ENCODE data around the gene BAHD1. TPM values are rescaled to one million over a fixed set of nuclear protein-coding genes. Genes with fewer than 3 reads are reported as not detected.

The BAHD1 gene
- total and polyA plus RNA-seq, 2 experiments from 2014 or later, result 13.9 to 17.2 TPM

- Histone ChIP-seq H3K27ac (no peak overlapping the region), H3K4me2 (no peak overlapping the region), H3K36me3 (replicated peaks; ENCODE audit: insufficient read depth, low read depth) (no peaks in the 10 kb centered on the region), H3K9me3 (ENCODE audit: low read depth) (no peaks in the 10 kb centered on the region), H2AFZ (no peak overlapping the region), H3K9me2 (replicated peaks; ENCODE audit: insufficient read depth) (no peaks in the 10 kb centered on the region), H3K4me3 (no peak overlapping the region), H4K20me1 (ENCODE audit: insufficient read depth, poor library complexity, severe bottlenecking) (no peaks in the 10 kb centered on the region), H3K79me2 (no peaks in the 10 kb centered on the region), H3K27me3 (no peaks in the 10 kb centered on the region), H3K4me1 (ENCODE audit: insufficient read depth) (peaks cover 5% of the 10 kb centered on the region)
- 92% methylated on average over 11 of the region's 11 CpGs for WGBS (ENCODE audit: low lambda C conversion rate, missing lambda C conversion rate)
- TF ChIP-seq EZH2phosphoT487 (IDR thresholded peaks at IDR 0.05; ENCODE audit: low read depth, severe bottlenecking, unreplicated experiment), result no peak
- no peak for TF ChIP-seq EZH2 (IDR thresholded peaks at IDR 0.05; ENCODE audit: borderline replicate concordance)
- TF ChIP-seq CTCF (IDR thresholded peaks at IDR 0.05; ENCODE audit: poor library complexity), result no peak
- no peak for DNase-seq (ENCODE audit: low spot score)
Observed at GRCh38 chr15:40420071-40420713, 20.6 kb upstream of the BAHD1 start.

- Histone ChIP-seq H4K20me1 (ENCODE audit: insufficient read depth, poor library complexity, severe bottlenecking) (no peaks in the 10 kb centered on the region), H3K4me2 (no peak overlapping the region), H3K9me2 (replicated peaks; ENCODE audit: insufficient read depth) (no peaks in the 10 kb centered on the region), H3K27ac (no peak overlapping the region), H3K9me3 (ENCODE audit: low read depth) (no peaks in the 10 kb centered on the region), H2AFZ (no peak overlapping the region), H3K36me3 (replicated peaks; ENCODE audit: insufficient read depth, low read depth) (no peaks in the 10 kb centered on the region), H3K27me3 (no peaks in the 10 kb centered on the region), H3K79me2 (no peaks in the 10 kb centered on the region), H3K4me1 (ENCODE audit: insufficient read depth) (peaks cover 5% of the 10 kb centered on the region), H3K4me3 (no peak overlapping the region)
- TF ChIP-seq EZH2phosphoT487 (IDR thresholded peaks at IDR 0.05; ENCODE audit: low read depth, severe bottlenecking, unreplicated experiment), result no peak
- TF ChIP-seq CTCF (IDR thresholded peaks at IDR 0.05; ENCODE audit: poor library complexity), result no peak
- no peak for TF ChIP-seq EZH2 (IDR thresholded peaks at IDR 0.05; ENCODE audit: borderline replicate concordance)
- no peak for DNase-seq (ENCODE audit: low spot score)
- WGBS (ENCODE audit: low lambda C conversion rate, missing lambda C conversion rate), result 71% methylated on average over 3 of the region's 3 CpGs
Observed at GRCh38 chr15:40420793-40421192, 20.0 kb upstream of the BAHD1 start.

- H3K4me2 ChIP-seq, result peak overlapping the region; percentile 70
- no peaks in the 10 kb centered on the region for H3K9me3 ChIP-seq (ENCODE audit: low read depth)
- H3K79me2 ChIP-seq, result no peaks in the 10 kb centered on the region
- 13% methylated on average over 31 of the region's 31 CpGs for WGBS (ENCODE audit: low lambda C conversion rate, missing lambda C conversion rate)
- DNase-seq (ENCODE audit: low spot score), result peak; percentile 83
- H3K4me1 ChIP-seq (ENCODE audit: insufficient read depth), result peaks cover 5% of the 10 kb centered on the region
- H2AFZ ChIP-seq, result no peak overlapping the region
- no peaks in the 10 kb centered on the region for H4K20me1 ChIP-seq (ENCODE audit: insufficient read depth, poor library complexity, severe bottlenecking)
- no peak overlapping the region for H3K27ac ChIP-seq
- no peaks in the 10 kb centered on the region for H3K9me2 ChIP-seq (replicated peaks; ENCODE audit: insufficient read depth)
- no peaks in the 10 kb centered on the region for H3K36me3 ChIP-seq (replicated peaks; ENCODE audit: insufficient read depth, low read depth)
- H3K27me3 ChIP-seq, result no peaks in the 10 kb centered on the region
- H3K4me3 ChIP-seq, result no peak overlapping the region
- TF ChIP-seq EZH2phosphoT487 (IDR thresholded peaks at IDR 0.05; ENCODE audit: low read depth, severe bottlenecking, unreplicated experiment) (no peak), EZH2 (IDR thresholded peaks at IDR 0.05; ENCODE audit: borderline replicate concordance) (no peak), CTCF (IDR thresholded peaks at IDR 0.05; ENCODE audit: poor library complexity) (peak; percentile 92)
Observed at GRCh38 chr15:40421246-40422157, 19.3 kb upstream of the BAHD1 start.
